ENCODE measurements around the gene HESX1.

Gene HESX1

GRCh38 chr3:57199895-57200297 lies at the start of gene HESX1:
HESX1 (minus strand) TSS chr3:57199978; CDS start chr3:57199918, 60 bp downstream.
- DNase-seq, result no peak

GRCh38 chr3:57244946-57245345 lies 45.2 kb upstream of the HESX1 start:
- DNase-seq, result no peak

GRCh38 chr3:57234613-57235575 lies 35.1 kb upstream of the HESX1 start:
- no peak for DNase-seq

- DNase-seq, result no peak
These were observed 34.0 kb upstream of the HESX1 start for GRCh38 chr3:57233799-57234198.

GRCh38 chr3:57230006-57230405 lies 30.2 kb upstream of the HESX1 start:
- no peak for DNase-seq

- DNase-seq, result peak; percentile 72
These were observed 28.4 kb upstream of the HESX1 start for GRCh38 chr3:57227930-57228751.

- DNase-seq, result peak; percentile 97
These were observed 27.6 kb upstream of the HESX1 start, which contains the start of gene APPL1 for GRCh38 chr3:57227204-57227929. APPL1 (plus strand) TSS chr3:57227729; CDS start chr3:57227884, 155 bp downstream.

GRCh38 chr3:57226176-57226575 lies 26.4 kb upstream of the HESX1 start:
- no peak for DNase-seq

GRCh38 chr3:57224856-57225255 lies 25.1 kb upstream of the HESX1 start:
- no peak for DNase-seq

- DNase-seq, result no peak
These were observed 22.1 kb upstream of the HESX1 start for GRCh38 chr3:57221883-57222282.

- no peak for DNase-seq
These were observed 6.6 kb upstream of the HESX1 start for GRCh38 chr3:57206423-57206822.

- no peak for DNase-seq
These were observed 5.1 kb downstream of the HESX1 start for GRCh38 chr3:57194641-57195040.

GRCh38 chr3:57192028-57192427 lies 7.8 kb downstream of the HESX1 start:
- DNase-seq, result no peak

GRCh38 chr3:57184526-57184925 lies 15.3 kb downstream of the HESX1 start:
- DNase-seq, result no peak

- DNase-seq, result no peak
These were observed 20.0 kb downstream of the HESX1 start for GRCh38 chr3:57179580-57180410.

- DNase-seq, result no peak
These were observed 23.7 kb downstream of the HESX1 start for GRCh38 chr3:57176045-57176444.

- no peak for DNase-seq
These were observed 26.1 kb downstream of the HESX1 start for GRCh38 chr3:57173687-57174086.

- no peak for DNase-seq
These were observed 28.8 kb downstream of the HESX1 start for GRCh38 chr3:57170946-57171345.

- DNase-seq, result peak; percentile 82
These were observed 29.7 kb downstream of the HESX1 start for GRCh38 chr3:57169872-57170623.

- no peak for DNase-seq
These were observed 30.7 kb downstream of the HESX1 start for GRCh38 chr3:57169108-57169507.

- DNase-seq, result no peak
These were observed 31.6 kb downstream of the HESX1 start for GRCh38 chr3:57168151-57168550.

Data from right hindlimb (tissue), 1 donor.